NCI-H1092 treated with DMSO at 0.1 percent for 48 hours (cell line): ENCODE results near the gene PPP6R3.

ENCODE experiments used
- DNase-seq: peaks from one replicate; lab custom pipeline; 2025; lab: John Stamatoyannopoulos, UW

PPP6R3 gene

DNA sequence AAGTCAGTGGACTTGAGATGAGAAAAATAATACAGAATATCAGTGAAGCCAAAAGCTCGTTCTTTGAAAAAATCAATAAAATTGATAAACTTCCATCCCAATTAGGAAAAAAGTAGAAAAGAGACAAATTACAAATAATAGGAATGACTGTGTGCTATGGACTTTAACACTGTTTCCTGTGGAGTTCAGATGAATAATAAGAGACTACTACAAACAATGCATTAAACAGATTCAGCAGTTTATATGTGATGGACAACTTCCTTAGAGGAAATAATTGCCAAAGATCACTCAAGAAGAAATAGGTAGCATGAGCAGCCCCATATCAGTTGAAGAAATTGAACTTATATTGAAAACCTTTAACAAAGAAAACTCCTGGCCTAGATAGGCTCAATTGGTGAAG, 99.7 kb downstream of the PPP6R3 start:
- no peak for DNase-seq

DNA sequence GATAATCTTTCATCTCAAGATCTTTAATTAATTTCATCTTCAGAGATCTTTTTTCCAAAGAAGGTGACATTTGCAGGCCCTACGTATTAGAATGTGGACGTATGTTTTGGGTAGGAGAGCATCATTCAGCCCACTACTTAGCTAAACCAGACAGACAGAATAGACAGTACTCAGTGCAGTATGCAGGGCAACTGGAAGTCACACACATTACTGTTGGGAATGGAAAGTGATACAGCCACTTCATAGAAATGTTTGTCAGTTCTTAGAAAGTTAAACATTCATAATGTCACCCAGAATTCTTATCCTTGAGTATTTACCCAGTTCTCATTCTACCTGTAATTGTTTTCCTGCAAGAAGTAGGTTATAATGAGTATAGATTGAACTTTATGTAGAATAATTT, 102.9 kb downstream of the PPP6R3 start:
- DNase-seq: no peak

DNA sequence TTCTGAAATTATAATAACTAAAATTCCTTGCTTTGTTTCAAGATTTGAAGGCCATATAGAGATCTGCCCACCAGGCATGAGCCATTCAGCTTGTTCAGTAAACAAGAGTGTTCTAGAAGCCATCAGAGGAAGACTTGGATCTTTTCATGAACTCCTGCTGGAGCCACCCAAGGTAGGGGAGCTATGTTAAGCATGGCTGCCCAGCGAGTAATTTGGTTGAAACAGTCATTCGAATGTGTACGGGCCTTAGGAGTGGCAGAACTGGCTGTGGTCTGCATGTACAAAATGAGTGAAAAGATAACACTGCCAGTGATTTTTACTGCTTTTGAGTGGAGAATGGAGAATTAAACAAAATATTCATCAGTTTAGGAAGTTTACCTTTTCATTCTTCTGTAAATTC, 103.7 kb downstream of the PPP6R3 start:
- DNase-seq: no peak

DNA sequence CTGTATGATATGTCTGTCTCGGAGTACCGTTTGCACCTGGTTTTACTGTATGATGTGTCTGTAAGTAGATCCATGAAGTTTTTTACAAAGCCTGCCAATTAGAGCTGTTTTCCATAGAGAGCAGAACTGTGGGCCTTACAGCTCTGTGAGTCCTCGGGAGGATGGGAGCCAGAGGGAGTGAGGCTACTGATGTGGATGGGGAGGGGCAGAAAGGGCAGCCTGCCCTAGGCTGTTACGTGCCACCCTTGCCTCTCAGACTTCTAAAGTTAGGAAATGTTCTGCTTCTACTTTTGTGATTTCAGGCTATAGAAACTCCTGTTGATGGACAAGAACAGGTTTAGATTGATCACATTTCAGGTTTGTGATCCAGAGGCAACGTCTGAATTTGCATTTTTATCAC, 105.2 kb downstream of the PPP6R3 start:
- no peak for DNase-seq

DNA sequence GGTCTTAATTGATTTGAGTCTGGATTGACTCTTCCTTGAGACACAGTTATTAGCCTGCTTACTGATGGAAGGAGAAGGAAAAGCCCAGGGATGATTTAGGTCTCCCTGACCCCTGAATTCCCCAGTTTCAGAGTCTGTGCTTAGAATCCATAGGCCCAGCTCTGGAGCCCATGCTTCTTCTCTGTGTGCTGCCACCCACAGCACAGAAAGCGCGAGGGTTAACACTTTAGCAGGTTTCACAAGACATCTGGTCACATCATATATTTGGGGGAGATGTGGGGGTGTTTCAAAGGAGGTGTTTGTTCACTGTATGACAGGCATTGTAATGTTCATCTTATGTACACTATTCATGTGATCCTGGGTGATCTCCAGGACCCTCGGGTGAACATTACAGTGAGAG, 107.0 kb downstream of the PPP6R3 start:
- no peak for DNase-seq

DNA sequence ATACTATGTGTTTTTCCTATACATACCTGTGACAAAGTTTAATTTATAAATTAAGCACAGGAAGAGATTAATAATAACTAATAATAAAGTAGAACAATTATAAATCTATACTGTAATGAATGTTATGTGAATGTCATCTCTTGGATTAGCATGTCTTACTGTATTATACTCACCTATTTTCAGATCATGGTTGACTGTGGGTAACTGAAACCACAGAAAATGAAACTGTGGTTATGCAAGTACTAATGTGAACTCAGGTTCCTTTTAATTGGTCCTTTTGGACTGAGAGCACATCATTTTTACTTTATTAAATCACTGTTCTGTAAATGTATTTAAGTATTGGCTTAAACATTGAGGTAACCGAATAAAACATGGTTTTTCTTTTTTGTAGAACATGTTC, 108.8 kb downstream of the PPP6R3 start:
- DNase-seq: no peak

DNA sequence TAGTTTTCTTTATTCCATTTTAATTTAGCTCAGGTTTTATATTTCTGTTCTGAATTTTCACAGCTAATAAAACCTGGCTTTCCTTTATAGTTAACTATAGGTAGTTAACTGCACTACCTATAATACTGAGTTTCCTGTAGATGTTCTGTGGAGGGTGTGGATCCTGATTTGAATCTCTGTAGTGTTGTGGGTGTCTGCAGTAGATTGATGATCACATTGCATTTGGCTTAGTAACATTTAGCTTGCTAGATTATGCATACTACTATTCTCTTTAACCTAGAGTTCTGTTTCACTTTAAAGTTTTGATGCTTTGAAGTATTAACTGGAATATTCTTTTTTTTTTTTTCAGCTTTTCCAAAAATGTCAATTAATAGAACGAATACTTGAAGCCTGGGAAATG, 110.1 kb downstream of the PPP6R3 start:
- no peak for DNase-seq

DNA sequence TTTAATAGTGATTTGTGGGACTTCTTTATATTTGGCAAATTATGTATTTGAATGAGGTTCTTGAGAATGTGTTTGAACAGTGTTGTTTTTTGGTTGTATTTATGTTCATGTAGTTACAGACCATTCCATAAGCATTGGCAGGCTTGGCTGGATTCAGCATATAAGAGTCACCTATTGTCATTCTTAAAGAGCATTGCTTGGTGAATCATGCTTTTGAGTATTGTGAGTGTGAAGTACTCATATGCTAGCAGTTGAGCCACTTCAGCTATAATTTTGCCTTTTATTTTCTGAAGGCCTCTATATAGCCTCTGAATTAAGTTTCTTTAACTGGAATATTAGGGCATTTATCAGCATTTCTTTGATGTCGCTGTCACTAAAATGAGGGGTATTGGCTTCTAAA, 113.8 kb downstream of the PPP6R3 start:
- no peak for DNase-seq

DNA sequence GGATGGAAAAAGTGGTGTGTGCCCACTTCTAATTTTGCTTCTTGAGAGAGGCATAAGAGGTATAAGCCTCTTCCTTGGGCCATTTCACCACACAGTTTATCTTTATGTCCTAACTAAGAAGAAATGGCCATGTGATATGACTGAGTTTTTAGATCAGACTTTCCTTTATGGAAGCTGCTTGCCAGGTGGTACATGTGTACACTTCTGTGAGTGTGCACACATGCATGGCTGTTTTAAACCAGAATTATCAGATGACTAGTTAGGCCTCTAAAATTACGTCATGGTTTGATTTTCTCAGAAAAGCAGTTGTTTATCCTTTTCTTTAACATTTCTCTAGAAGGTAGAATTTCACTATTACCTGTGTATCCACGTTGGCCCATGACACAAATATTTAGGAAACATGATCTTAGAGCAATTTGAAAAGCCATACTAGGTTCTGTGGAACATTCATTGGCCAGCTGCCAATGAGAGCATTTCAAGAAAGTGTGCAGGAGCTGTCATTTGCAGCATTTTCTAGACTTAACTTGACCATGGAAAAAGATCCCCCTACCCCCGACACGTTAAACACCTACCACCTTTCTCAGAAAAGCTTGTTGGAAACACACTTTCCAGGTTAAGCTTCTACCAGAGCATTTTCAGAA, 114.6 kb downstream of the PPP6R3 start:
- no peak for DNase-seq

DNA sequence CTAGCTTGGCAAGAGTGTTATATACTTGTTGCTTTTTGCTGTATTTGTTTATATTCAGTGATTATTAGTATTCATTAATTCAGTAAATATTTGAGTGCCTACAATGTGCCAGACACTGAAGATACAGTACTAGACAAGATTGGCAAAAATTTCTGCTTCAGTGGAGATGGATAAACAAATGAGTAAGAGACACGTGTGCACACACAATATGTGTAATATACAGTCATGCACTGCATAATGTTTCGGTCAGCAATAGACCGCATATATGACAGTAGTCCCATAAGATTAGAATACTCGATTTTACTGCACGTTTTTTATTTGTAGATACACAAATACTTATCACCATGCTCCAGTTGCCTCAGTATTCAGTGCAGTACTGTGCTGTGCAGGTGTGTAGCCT, 118.9 kb downstream of the PPP6R3 start:
- no peak for DNase-seq

DNA sequence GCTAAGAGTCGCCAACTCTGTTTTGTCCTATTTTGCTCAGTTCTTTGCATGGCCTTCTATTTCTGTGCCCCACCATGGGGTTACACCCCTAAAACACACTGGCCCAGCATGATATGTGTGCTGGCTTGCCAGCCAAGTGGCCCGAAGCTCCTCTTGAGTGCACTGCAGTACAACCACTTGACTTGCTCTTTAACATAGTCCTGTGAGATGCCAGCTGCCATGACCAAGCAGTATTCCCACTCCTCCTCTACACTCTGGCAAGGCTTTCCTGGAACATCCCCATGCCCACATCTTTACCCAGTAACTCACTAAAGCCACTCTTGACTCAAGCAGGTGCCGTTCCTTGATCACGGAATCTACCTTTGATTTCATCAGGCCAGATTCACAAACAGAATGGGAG, 120.9 kb downstream of the PPP6R3 start:
- peak; percentile 19 for DNase-seq

DNA sequence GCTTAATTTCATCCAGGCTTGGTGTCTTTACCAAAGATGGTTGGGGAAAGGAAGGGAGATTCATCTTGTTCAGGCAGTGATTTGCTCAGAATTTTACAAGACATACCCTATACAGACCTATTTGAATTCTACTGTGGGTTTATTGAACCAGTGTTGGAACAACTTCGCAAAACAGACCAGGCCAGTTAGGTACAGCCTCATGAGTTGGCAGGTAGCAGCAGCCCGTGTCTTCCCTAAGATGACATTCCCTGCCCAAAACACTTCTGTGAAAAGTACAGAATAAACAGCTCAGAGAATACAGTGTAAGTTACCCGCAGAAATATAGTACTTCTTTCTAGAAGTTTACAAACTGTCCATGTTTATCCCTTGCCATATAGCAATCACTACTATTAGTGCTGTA, 121.3 kb downstream of the PPP6R3 start:
- no peak for DNase-seq

DNA sequence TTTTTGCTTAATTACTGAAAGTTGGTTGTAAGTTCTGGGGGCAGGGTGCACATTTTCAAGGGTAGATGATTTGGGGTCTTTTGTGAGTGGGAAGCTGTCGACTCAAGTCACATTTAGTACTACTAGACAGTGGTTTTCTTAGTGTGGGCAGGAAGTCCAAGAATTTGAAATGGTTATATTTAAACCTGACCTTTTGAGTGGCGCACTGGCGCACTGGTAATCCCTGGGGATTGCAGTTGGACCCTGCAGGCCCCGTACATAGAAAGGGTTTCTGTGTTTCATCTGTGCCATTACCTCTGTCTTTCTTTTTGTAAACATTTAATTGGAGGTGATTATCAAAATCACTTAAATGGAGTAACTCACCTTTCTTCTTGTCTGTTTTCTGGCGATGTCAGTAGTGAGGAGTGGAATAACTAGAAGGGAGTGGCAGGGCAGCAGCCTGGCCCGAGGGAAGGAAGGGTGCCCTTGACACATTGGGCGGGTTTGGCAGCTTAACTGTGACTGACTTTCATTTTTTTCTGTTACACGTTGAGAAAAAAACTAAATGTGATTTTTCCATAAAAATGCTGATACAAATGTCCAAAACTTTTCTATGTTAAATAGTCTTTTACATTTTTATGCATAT, 122.0 kb downstream of the PPP6R3 start:
- no peak for DNase-seq

DNA sequence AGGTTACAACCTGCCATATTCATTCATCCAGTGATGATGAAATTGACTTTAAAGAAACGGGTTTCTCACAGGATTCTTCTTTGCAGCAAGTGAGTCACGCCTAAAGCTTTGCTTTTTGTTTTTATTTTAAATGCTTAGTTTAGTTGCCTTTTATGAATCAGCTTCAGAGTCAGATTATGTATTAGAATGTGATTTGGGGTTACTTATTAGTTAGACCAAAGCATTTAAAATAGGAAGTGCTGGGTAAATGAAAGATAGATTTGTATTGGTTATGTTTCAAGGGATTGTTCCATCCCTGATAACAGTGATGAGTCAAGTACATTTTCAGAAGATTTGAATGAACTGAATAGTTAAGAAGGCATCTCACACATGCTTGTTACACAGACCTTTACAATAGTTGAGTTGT, 122.5 kb downstream of the PPP6R3 start:
- DNase-seq: no peak

DNA sequence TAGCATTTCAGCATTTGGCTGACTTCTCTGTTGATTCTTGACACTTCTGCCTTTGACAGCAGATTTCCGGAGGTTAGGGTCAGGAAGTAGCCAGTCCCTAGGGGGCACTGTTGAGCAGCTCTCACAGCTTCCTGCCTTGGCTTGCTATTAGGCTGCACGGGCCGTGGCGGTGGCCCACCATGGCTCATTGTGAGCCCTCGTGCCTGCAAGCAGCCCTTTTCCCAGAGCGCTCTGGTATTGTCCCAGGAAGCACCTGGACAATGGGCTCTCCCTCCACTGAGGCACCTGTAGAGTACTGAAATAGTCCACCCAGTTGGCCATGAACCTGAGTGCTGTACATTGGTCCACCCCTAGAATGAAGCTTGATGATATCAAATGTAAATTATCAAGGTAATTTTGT, 123.5 kb downstream of the PPP6R3 start:
- DNase-seq: no peak

DNA sequence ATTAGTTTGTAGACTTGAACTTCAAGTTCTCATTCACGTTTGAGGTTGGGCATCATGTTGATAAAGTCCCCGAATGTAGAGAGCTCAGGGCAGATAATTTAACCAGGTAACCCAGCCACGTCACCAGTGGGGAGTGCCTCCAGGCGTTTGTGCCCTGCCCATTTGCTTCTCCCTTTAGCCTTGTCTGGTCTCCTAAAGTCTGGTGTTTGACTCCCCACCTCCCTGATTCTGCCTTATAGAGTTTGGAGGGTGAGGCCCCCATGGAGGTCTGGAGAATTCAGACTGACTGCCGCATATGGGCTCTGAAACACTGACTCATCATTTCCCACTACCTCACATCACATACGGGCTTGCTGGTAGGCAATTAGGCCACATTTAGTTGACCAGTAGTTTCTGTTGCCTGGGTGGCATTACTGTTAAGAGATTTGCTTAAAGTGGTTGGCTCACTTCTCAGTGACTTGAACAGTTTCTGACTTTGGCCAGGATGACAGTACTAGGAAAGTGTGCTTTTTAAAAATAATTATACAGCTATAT, 124.5 kb downstream of the PPP6R3 start:
- no peak for DNase-seq

DNA sequence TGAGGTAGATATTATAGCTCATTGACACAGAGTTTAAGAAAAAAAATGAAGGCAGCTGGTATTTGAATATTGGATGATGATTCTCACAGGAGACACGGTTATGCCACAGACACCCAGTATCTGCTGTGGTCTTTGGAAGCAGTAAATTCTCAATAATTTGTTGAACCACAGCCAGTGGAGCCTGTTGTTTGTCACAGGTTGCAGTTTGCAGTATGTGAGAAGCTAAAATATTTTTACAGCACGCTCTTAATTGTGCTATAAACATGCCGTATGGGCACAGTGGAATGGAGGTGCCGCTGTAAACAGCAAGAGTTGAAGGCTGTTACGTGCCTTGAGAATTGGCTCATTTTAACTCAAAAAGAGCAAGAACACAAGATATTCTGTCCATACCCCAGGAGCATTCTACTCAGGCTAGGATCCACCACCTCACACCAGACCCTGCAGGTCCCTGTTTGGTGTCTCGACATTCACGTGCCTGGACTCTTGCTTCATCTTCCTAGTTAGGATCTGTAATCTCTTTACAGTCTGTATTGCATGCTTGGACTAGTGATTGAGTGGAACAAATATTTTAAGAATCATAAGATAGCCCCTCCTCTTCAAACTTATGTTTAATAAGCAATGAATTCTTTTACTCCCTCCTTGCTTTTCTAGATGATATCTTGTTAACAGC, 129.1 kb downstream of the PPP6R3 start:
- DNase-seq: no peak

DNA sequence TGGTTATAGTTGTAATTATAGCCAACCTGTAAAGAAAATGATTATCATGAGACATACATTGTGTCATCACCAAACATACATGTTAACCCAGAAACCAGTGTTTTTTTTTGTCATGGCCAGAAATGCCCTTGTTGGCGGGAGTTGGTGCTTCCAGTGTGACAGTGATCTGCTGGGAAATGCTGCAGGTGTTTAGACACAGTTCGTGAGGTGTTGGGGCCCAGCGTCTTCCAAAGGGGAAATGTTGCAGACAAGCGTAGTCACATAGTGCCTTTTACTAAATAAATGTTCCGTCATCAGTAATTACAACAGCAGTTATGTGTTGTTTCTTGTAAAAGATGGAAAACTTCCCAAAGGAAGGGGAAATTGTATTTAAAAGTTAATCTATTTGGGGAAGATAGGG, 131.2 kb downstream of the PPP6R3 start:
- no peak for DNase-seq

DNA sequence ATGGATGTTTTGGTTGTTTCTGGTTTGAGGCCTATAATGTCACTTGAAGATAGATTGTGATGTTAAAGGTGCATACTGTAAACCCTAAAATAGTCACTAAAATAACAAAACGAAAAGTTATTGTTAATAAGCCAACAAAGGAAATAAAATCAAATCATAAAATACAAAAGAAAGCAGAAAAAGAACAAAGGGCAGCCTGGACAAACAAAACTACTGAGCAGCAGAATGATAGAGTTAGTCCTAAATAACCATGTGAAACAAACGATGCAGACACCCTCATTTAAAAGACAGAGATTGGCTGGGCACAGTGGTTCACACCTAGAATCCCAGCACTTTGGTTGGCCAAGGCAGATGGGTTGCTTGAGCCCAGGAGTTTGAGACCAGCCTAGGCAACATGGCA, 132.9 kb downstream of the PPP6R3 start:
- no peak for DNase-seq

DNA sequence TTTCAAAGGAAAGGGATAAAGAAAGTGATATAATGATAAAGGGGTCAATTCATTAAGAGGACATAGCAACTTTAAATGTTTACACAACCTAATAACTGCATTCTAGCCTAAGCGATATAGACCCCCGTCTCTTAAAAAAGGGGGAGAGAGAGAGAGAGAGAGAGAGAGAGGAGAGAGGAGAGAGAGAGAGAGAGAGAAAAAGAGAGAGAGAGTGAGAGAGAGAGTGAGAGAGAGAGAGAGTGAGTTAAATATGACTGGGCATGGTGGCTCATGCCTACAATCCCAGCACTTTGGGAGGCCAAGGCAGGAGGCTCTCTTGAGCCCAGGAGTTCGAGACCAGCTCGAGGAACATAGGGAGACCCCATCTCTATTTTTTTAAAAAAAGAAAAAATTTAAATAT, 133.6 kb downstream of the PPP6R3 start:
- no peak for DNase-seq

DNA sequence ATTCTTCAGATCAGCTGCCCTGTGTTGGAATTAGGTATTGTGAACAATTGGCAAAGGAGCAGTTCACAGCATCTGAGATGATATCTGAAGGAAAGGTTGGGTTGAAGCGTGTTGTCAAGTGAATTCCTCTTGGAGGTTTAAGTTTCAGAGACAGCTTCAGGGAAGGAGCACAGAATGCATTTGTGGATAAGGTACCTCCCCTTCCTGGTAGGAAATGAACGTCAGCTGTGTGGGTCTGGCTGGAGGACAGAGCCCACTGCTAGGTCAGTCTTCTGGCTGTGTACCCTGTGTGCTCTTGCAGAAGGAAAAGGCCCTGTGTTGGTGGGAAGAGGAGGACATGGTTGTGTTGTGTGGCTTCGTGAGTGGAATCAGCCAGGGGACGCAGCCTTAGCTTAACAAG, 135.7 kb downstream of the PPP6R3 start:
- no peak for DNase-seq

DNA sequence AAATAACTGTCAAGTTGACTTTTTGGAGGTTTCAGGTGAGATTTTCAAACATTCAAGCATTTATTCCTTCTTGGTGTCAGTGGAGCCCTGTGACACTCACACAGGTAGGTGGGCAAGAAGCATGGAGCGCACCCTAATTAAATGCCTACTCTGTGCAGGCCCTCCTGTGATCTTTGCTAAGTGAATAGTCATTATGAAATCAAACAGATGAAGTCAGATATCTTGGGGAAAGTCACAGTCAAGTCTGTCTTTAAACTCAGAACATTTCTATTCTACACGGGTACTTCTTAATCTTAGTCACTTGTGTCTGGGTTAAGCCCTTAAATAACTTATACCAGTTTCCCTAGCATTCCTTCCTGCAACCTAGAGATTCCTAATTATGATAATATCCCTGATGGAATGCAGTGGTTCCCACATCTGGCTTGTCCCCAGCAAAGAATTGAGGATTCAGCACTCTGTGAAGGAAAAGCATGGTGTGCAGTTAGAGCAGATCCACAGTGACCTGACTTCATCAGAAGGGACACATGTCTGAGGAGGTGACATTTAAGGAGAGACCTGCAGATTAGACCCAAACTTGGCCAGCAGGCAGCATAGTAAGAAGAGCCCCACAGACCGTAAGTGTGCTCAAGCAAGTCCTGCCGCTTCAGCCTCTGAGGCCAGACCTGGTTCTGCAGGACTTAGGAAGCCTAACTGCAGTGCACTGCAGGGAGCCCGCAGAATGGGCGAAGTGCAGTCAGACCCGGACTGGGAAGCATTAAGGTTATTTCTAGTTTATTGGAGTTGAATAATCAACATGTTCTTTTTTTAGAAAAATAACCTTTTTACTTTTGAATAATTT, 138.5 kb downstream of the PPP6R3 start:
- DNase-seq: no peak

DNA sequence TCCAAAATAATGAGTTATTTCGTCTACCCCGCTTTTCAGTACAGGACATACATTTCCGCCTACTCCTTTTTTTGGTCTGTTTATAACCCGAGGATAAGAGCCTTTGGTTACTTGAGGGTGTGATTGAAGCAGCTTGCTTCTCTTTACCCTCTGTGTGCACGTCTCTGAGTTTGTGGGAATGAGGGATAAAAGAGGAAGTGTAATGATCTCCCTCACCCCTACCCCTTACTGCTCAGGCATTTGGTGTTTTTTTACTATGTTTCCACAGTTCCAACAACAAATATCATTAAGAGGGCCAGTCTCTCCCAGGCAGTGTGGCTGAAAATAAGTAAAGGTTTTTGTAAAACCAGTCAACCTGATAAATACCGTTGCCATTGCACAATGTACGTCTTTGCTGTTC, 140.6 kb downstream of the PPP6R3 start:
- no peak for DNase-seq
